ENCODE data around the gene DDX47.
"Not testable (repeated sequence)": the region's sequence is repeated elsewhere in the genome, so short reads cannot be mapped to it uniquely, and the experiment has no call there.

DDX47 gene

GRCh38 chr12:12796928-12797793, 16.0 kb upstream of the DDX47 start:
- no peak for DNase-seq (ENCODE audit: low read depth)

GRCh38 chr12:12797794-12798152, 15.4 kb upstream of the DDX47 start:
- DNase-seq (ENCODE audit: low read depth): no peak

GRCh38 chr12:12798480-12798879, 14.7 kb upstream of the DDX47 start:
- DNase-seq (ENCODE audit: low read depth): no peak

- DNase-seq (ENCODE audit: low read depth): no peak
Measured at GRCh38 chr12:12799163-12799920, 13.8 kb upstream of the DDX47 start.

GRCh38 chr12:12800406-12801180, 12.6 kb upstream of the DDX47 start:
- DNase-seq (ENCODE audit: low read depth): no peak

GRCh38 chr12:12801656-12802055, 11.5 kb upstream of the DDX47 start:
- not testable (repeated sequence) for DNase-seq (ENCODE audit: low read depth)

- DNase-seq (ENCODE audit: low read depth): peak; percentile 59
Measured at GRCh38 chr12:12803186-12803585, 10.0 kb upstream of the DDX47 start.

- DNase-seq (ENCODE audit: low read depth): no peak
Measured at GRCh38 chr12:12804011-12804410, 9.1 kb upstream of the DDX47 start.

GRCh38 chr12:12804432-12804886, 8.7 kb upstream of the DDX47 start:
- peak; percentile 77 for DNase-seq (ENCODE audit: low read depth)

GRCh38 chr12:12806784-12807516, 6.2 kb upstream of the DDX47 start:
- DNase-seq (ENCODE audit: low read depth): no peak

GRCh38 chr12:12807517-12807903, 5.6 kb upstream of the DDX47 start:
- not testable (repeated sequence) for DNase-seq (ENCODE audit: low read depth)

- peak; percentile 45 for DNase-seq (ENCODE audit: low read depth)
Measured at GRCh38 chr12:12807970-12808702, 5.0 kb upstream of the DDX47 start.

GRCh38 chr12:12810553-12811021, 2.6 kb upstream of the DDX47 start:
- no peak for DNase-seq (ENCODE audit: low read depth)

GRCh38 chr12:12811343-12811742, 1.8 kb upstream of the DDX47 start:
- no peak for DNase-seq (ENCODE audit: low read depth)

- DNase-seq (ENCODE audit: low read depth): no peak
Measured at GRCh38 chr12:12812174-12812573, 972 bp upstream of the DDX47 start.

- DNase-seq (ENCODE audit: low read depth): no peak
Measured at GRCh38 chr12:12812618-12813119, 477 bp upstream of the DDX47 start.

GRCh38 chr12:12817616-12818015, 4.5 kb downstream of the DDX47 start:
- DNase-seq (ENCODE audit: low read depth): no peak

- DNase-seq (ENCODE audit: low read depth): no peak
Measured at GRCh38 chr12:12818701-12819100, 5.6 kb downstream of the DDX47 start.

- DNase-seq (ENCODE audit: low read depth): no peak
Measured at GRCh38 chr12:12819221-12819620, 6.1 kb downstream of the DDX47 start.

- DNase-seq (ENCODE audit: low read depth): peak; percentile 65
Measured at GRCh38 chr12:12819752-12820311, 6.7 kb downstream of the DDX47 start.
